Testis (tissue), 5 donors: ENCODE measurements around the gene ETV2. TPM values are rescaled to one million over a fixed set of nuclear protein-coding genes. Genes with fewer than 3 reads are reported as not detected.
"Not testable (repeated sequence)": the region's sequence is repeated elsewhere in the genome, so short reads cannot be mapped to it uniquely, and the experiment has no call there.

Source experiments
- DNase-seq: peaks from one replicate; pipeline ENCODE4 v3.0.0-alpha.2; 2019
- H3K27ac ChIP-seq, 2 donors: fragments of 200-600 bp; sonication (generic); one replicate each; pipeline ENCODE4 v1.5.1; 2019
- H3K27me3 ChIP-seq: fragments of 200-600 bp; sonication (generic); one replicate; pipeline ENCODE4 v1.5.1; 2019
- H3K36me3 ChIP-seq: fragments of 200-600 bp; sonication (generic); one replicate; pipeline ENCODE4 v1.5.1; 2017; ENCODE audit warnings: low read depth; ENCODE audit errors: missing control alignments
- H3K4me1 ChIP-seq: fragments of 200-600 bp; sonication (generic); one replicate; pipeline ENCODE4 v1.5.1; 2019
- H3K4me3 ChIP-seq, 2 donors: fragments of 200-600 bp; sonication (generic); one replicate each; pipeline ENCODE4 v1.5.1; 2017 to 2019
- H3K9me3 ChIP-seq: fragments of 200-600 bp; sonication (generic); one replicate; pipeline ENCODE4 v1.5.1; 2017
- POLR2A ChIP-seq: fragments of 450-650 bp; IDR thresholded peaks from one replicate; pipeline ENCODE4 v1.6.1; 2017; ENCODE audit warnings: antibody characterized with exemption, mild to moderate bottlenecking, moderate library complexity
- WGBS, 2 donors: methylation state at CpG; one replicate each; pipeline ENCODE4 v1.1.5; 2018; 5-methylcytosine and 5-hydroxymethylcytosine counted together
- intact Hi-C: fragments of 100-400 bp; cut with DNase I; formaldehyde crosslinking; loops from one replicate; pipeline ENCODE4 v1.15.1; 2023; ENCODE audit warnings: low total_unique reads
- long read RNA-seq, 2 donors: transcript quantifications; one replicate each; lab custom pipeline, GENCODE V29; 2026
- polyA plus RNA-seq: library from polyadenylated mRNA; stranded (reverse); fragments of 350-450 nt; fragmentation: Illumina TruSeq; extraction: RNeasy Lipid Tissue Mini Kit (QIAGEN cat#74804); gene quantifications from one replicate; pipeline ENCODE4 v1.2.3, GENCODE V29; 2014; ENCODE audit warnings: low read depth, low replicate concordance; ENCODE audit not compliant: insufficient read depth
- total RNA-seq, 2 donors: library from RNA; depleted of rRNA; stranded (reverse); fragments of >200 nt; gene quantifications; one replicate each; pipeline ENCODE4 v1.2.3, GENCODE V29; 2016
- TF ChIP-seq, protein P1 (sequence below), 3 experiments: fragments of 450-650 bp in 2 of 3; fragments of 200-600 bp in 1 of 3; sonication (generic) in 1 of 3; IDR thresholded peaks; one replicate each; pipeline ENCODE4 v1.5.1; 2016 to 2019; ENCODE audit warnings: antibody characterized with exemption in 3 of 3, mild to moderate bottlenecking in 2 of 3, moderate library complexity in 1 of 3

The ETV2 gene, protein sequence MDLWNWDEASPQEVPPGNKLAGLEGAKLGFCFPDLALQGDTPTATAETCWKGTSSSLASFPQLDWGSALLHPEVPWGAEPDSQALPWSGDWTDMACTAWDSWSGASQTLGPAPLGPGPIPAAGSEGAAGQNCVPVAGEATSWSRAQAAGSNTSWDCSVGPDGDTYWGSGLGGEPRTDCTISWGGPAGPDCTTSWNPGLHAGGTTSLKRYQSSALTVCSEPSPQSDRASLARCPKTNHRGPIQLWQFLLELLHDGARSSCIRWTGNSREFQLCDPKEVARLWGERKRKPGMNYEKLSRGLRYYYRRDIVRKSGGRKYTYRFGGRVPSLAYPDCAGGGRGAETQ
- total RNA-seq (10 to 100 TPM in 1 of 2 donors, 1 to 10 TPM in 1; 4.8 to 14.4 TPM), polyA plus RNA-seq (27.2 TPM)
- long read RNA-seq, donor 1, partial matches to known transcripts = 0 of 2 reads
- long read RNA-seq, donor 1, other reads (novel, unspliced or antisense) = 0 of 2 reads
- long read RNA-seq, donor 2, partial matches to known transcripts = 0 of 2 reads
- long read RNA-seq, donor 2, other reads (novel, unspliced or antisense) = 0 of 2 reads

DNA sequence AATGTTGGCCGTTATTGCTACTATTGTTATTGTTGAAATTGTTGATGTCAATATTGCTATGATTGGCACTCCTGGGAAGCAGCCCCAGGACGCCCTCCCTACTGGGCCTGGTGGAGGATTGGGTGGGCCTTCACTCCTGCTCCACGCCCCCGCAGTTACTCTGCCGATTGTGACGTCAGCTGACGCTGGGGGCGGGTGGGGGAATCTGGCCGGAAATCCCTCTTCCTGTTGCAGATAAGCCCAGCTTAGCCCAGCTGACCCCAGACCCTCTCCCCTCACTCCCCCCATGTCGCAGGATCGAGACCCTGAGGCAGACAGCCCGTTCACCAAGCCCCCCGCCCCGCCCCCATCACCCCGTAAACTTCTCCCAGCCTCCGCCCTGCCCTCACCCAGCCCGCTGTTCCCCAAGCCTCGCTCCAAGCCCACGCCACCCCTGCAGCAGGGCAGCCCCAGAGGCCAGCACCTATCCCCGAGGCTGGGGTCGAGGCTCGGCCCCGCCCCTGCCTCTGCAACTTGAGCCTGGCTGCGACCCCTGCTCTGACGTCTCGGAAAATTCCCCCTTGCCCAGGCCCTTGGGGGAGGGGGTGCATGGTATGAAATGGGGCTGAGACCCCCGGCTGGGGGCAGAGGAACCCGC is at the start of gene ETV2:
Gene ETV2, plus strand, starts transcription at position 231 of the 637 bp plus-strand sequence. CDS start 716 bp downstream, outside the sequence.
- no peak for TF ChIP-seq POLR2A
- TF ChIP-seq, protein P1, sequence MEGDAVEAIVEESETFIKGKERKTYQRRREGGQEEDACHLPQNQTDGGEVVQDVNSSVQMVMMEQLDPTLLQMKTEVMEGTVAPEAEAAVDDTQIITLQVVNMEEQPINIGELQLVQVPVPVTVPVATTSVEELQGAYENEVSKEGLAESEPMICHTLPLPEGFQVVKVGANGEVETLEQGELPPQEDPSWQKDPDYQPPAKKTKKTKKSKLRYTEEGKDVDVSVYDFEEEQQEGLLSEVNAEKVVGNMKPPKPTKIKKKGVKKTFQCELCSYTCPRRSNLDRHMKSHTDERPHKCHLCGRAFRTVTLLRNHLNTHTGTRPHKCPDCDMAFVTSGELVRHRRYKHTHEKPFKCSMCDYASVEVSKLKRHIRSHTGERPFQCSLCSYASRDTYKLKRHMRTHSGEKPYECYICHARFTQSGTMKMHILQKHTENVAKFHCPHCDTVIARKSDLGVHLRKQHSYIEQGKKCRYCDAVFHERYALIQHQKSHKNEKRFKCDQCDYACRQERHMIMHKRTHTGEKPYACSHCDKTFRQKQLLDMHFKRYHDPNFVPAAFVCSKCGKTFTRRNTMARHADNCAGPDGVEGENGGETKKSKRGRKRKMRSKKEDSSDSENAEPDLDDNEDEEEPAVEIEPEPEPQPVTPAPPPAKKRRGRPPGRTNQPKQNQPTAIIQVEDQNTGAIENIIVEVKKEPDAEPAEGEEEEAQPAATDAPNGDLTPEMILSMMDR (IDR thresholded peaks at IDR 0.05) = no peak
- DNase-seq = peak; percentile 54
- no peaks in the 10 kb centered on the region for H3K27me3 ChIP-seq
- 23% methylated on average over 22 to 27 of the region's 28 CpGs for WGBS, 2 donors
- peak within 1 kb of the TSS in 1 of 2 donors; percentile 20 for H3K4me3 ChIP-seq
- no peaks in the 10 kb centered on the region for H3K36me3 ChIP-seq
- H3K4me1 ChIP-seq = no peaks in the 10 kb centered on the region
- no peaks in the 10 kb centered on the region for H3K9me3 ChIP-seq
- H3K27ac ChIP-seq = no peak within 1 kb of the TSS
- intact Hi-C loops = loop anchor here (10.0 kb wide), 1 partner anchor 97 kb away; the partner anchor contains the start of gene TMEM147

DNA sequence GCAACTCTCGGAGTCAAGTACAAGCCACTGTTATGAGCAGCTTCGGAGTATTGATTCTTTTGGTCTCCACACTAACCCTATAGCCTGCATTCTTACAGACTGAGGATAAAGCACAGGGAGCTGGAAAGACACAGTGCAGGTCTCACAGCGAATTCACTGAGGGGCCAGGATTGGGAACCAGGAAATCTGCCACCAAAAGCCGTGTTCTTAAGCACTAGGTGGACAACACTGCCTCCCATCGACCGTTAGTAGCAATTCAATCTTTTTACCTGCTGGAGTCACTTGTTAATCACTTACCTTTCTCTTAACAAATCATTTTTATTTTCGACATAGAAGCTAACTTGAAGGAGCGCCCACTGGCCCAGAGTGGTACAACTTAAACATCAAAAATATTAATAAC is 49.3 kb upstream of the ETV2 start:
- DNase-seq = peak; percentile 25
- intact Hi-C loops = no loop called here
- Histone ChIP-seq H3K4me3 (no peak overlapping the region), H3K27me3 (no peaks in the 10 kb centered on the region), H3K27ac (no peak overlapping the region), H3K4me1 (no peaks in the 10 kb centered on the region), H3K36me3 (no peaks in the 10 kb centered on the region), H3K9me3 (no peaks in the 10 kb centered on the region)
- WGBS, 2 donors = 41 to 47% methylated on average over 8 of the region's 8 CpGs
- TF ChIP-seq POLR2A = no peak
- TF ChIP-seq, protein P1 (IDR thresholded peaks at IDR 0.05) = peak in 2 of 3 experiments; percentile 26 to 30

DNA sequence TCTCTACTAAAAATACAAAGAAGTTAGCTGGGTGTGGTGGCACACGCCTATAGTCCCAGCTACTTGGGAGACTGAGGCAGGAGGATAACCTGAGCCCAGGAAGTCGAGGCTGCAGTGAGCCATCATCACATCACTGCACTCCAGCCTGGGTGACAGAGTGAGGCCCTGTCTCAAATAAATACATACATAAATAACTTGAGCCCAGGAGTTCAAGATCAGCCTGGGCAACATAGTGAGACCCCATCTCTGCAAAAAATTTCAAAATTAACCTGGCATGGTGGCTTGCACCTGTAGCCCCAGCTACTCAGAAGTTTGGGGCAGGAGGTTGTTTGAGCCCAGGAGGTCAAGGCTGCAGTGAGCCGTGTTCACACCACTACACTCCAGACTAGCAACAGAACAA is 46.5 kb upstream of the ETV2 start:
- H3K36me3 ChIP-seq, H3K4me3 ChIP-seq, H3K27ac ChIP-seq, DNase-seq, intact Hi-C loops, H3K4me1 ChIP-seq, H3K9me3 ChIP-seq, H3K27me3 ChIP-seq: not testable (repeated sequence)
- WGBS, 2 donors = 72 to 76% methylated on average over 3 of the region's 3 CpGs

DNA sequence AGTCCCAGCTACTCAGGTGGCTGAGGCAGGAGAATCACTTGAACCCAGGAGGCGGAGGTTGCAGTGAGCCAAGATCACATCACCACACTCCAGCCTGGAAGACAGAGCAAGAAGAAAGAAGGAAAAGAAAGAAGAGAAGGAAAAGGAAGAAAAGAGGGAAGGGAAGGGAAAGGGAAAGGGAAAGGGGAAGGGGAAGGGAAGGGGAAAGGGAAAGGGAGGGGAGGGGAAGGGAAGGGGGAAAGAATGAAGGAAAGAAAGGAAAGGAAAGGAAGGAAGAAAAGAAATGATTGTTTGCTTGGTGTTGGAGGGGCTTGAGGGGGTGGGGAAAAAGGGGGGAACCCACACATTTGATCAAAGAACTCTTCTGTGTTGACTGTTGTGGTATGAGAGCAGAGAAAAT is 45.6 kb upstream of the ETV2 start:
- no peak for DNase-seq
- Histone ChIP-seq H3K9me3 (no peaks in the 10 kb centered on the region), H3K4me3 (no peak overlapping the region), H3K36me3 (no peaks in the 10 kb centered on the region), H3K4me1 (no peaks in the 10 kb centered on the region), H3K27me3 (no peaks in the 10 kb centered on the region), H3K27ac (no peak overlapping the region)
- intact Hi-C loops = no loop called here
- no peak for TF ChIP-seq POLR2A
- TF ChIP-seq, protein P1 (IDR thresholded peaks at IDR 0.05) = no peak
- WGBS, 2 donors = 79 to 95% methylated on average over 1 of the region's 1 CpG

DNA sequence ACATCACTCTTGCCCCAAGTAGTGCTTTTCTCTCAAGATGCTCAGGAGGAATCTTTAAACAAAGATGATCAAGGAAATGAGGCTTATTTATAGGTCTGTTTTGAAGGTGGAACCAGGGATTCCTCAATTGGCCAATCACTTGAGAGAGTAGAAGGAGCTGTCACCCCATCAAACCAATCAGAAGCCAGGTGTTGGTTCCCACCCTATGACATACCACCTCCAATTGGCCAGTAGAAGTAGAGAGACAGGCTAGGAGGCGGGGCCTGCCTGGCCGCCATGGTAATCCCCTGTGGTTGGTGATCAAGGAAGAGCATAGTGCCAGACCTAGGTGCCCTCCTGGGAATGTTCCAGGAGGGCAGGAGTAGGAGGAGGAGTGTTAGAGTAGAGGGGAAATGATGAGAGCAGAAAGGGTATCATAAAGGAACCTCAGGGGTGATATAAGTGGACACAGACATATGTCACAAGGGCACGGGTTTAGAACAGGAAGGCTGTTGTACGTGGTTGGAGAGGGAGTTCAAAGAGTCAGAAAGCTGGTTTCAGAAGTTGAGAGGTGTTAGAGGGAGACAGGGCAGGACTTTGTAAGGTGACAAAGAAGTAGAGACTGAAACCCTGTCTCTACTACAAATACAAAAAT is 45.1 kb upstream of the ETV2 start:
- Histone ChIP-seq H3K27me3 (no peaks in the 10 kb centered on the region), H3K27ac (no peak overlapping the region), H3K4me3 (peak overlapping the region in 1 of 2 donors; percentile 18), H3K36me3 (no peaks in the 10 kb centered on the region), H3K9me3 (no peaks in the 10 kb centered on the region), H3K4me1 (no peaks in the 10 kb centered on the region)
- intact Hi-C loops = no loop called here
- no peak for TF ChIP-seq POLR2A
- TF ChIP-seq, protein P1 (IDR thresholded peaks at IDR 0.05) = no peak
- peak; percentile 70 for DNase-seq
- WGBS, 2 donors = 57 to 59% methylated on average over 4 of the region's 4 CpGs
